GM18502 (cell line): Measurements from ENCODE around the gene CPLANE2.
"Not testable (repeated sequence)": the region's sequence is repeated elsewhere in the genome, so short reads cannot be mapped to it uniquely, and the experiment has no call there.

Experiments used
- ATAC-seq: cut with Tn5 transposase; IDR thresholded peaks from one replicate; pipeline ENCODE4 v1.9.1; 2021; ENCODE audit warnings: mild to moderate bottlenecking; ENCODE audit not compliant: unreplicated experiment, poor library complexity

CPLANE2 gene

DNA sequence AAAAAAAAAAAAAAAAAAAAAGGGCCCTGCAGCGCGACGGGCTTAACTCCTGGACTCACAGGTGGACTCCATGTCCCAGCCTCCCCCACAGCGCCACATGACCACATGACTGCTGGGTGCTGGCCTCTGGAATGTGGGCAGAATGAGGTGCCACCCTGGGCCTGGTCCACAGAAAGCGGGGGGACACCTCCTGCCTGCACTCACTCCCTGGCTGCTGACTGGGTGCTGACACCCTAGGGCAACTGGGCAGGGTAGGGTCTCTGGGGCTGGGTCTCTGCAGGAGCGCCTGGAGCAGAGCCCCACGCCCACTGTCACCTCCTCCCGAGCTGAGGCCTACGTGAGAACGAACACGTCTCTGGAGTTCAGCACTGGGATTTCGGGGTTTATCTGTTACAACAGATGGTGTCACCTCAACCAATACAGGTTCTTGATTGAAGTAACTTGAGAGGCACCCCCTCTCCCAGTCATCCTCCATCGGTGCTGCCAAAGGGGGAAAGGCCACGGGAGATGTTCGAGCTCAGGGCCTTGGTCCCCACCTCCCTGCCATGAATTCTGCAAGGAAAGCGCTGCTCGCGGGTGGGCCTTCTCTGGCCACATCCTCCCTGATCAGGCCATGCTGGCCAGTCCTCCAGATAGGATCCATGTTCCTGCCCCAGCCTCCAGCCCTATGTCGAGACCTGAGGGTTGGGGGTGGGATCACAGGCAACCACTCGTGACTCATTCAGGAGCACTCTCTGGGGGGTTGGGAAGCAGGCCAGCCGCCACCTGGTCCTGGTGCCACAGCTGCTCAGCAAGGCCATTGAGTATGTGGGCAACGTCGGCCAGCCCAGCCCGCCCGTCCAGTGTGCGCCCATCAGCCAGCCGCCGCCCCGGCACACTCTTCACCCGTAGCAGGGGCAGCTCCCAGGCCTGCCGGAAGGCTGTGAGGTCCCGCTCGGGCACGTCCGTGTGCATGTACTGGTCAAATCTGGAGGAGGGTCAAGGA, 5.4 kb downstream of the CPLANE2 start:
- no peak for ATAC-seq

DNA sequence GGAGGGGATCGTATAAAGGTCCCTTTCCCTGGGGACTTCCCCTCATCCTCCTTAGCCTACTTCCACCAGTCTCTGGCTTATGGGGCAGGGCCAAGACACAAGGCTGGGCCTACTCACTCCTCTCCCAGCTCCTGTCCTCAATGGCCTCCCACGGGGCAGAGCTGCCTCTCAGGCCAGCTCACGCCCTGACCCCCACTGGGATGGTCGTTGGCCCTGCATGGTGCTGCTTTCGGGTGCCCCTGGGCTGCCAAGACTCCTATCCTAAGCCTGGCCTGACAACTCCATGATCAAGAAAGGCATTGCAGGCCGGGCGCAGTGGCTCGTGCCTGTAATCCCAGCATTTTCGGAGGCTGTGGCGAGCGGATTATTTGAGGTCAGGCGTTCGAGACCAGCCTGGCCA, 6.2 kb downstream of the CPLANE2 start:
- no peak for ATAC-seq

GRCh38 chr1:16229976-16230740, 6.8 kb downstream of the CPLANE2 start:
- ATAC-seq: no peak

DNA sequence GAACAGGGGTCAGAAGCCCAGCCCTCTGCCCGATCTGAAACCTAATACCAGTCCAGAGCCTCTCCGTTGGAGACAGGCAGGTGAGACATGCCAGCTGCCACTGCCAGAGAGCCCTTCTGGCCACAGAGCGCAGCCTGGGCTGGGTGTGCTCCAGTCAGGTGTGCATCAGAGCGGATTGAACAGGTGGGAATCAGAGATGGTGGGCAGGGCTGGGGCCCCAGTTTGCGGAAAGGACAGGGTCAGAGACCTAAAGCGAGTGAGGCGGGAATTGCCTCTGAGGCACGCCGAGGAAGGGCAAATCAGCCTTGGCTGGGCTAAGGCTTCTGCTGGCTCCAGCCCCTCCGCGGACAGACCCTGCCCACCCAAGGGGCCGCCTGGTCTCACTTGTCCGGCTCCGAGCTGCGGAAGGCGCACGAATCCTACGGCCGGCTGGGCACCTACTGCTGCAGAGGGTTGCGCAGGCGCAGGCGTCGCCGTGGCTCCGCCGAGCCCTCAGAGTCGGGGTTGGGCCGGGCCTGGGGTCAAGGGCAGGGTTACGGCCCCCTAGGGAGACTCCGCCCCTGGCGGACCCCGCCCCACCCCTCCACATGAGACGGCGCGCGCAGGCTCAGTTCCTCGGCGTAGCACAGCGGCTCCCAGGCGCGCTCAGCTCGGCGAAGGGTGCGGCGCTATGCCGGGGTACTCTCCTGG, 10.3 kb downstream of the CPLANE2 start:
- no peak for ATAC-seq

- ATAC-seq: no peak
Measured at GRCh38 chr1:16226129-16226489, 10.9 kb downstream of the CPLANE2 start.

DNA sequence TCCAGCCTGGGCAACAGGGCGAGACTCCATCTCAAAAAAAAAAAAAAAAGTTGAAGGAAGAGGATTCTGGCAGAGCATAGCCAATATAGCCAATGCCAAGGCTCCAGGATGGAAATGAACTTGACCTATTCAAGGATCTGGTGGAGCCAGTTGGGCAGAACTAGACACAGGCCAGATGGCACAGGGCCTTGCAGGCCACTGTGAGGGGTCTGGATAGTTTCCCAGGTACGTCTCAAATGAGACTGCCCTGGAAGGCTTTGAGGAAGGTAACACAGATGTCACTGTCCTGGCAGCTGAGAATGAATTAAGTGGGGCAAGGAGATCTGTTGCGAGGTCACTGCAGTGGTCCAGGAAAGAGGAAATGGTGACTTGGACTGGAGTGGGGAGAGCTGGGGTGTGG, 12.5 kb downstream of the CPLANE2 start:
- ATAC-seq: no peak

- ATAC-seq: not testable (repeated sequence)
Measured at GRCh38 chr1:16222716-16223115, 14.3 kb downstream of the CPLANE2 start.

GRCh38 chr1:16221499-16221898, 15.5 kb downstream of the CPLANE2 start:
- ATAC-seq: no peak

GRCh38 chr1:16219968-16220500, 16.9 kb downstream of the CPLANE2 start:
- ATAC-seq: no peak

GRCh38 chr1:16218674-16219071, 18.3 kb downstream of the CPLANE2 start:
- no peak for ATAC-seq

- ATAC-seq: no peak
Measured at GRCh38 chr1:16218014-16218673, 18.8 kb downstream of the CPLANE2 start.

DNA sequence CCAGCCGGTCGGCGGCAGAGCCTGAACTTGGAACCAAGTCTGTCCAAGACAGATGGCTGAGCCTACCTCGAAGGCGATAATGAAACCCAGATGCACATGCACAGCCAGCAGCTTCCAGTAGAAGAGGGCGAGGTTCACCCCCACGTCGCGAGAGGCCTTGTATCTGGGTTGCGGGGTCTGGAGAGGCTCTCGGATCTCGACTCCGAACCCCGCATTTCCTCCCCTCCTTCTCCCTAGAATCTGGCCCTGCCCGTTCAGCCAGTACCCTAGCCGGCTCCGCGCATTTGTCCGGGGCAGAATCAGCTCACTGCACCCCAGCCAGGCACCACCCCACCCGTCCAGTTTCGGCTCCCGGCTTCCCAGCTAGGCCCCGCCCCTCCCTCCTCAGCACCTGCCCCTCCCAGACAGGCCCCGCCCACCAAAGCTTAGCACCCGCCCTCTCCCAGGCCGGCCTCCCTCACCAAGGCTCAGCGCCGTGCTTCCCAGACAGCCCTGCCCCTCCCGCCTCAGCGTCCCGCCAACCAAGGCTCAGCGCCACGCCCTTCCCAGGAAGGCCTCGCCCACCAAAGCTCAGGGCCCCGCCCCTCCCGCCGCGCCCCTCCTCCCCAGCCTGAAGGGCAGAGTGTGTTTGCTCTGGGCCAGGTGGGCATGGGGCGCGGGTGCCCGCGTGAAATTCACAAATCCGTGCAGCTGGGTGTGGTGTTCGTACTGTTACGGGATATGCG, 19.8 kb downstream of the CPLANE2 start:
- peak; percentile 91 for ATAC-seq

DNA sequence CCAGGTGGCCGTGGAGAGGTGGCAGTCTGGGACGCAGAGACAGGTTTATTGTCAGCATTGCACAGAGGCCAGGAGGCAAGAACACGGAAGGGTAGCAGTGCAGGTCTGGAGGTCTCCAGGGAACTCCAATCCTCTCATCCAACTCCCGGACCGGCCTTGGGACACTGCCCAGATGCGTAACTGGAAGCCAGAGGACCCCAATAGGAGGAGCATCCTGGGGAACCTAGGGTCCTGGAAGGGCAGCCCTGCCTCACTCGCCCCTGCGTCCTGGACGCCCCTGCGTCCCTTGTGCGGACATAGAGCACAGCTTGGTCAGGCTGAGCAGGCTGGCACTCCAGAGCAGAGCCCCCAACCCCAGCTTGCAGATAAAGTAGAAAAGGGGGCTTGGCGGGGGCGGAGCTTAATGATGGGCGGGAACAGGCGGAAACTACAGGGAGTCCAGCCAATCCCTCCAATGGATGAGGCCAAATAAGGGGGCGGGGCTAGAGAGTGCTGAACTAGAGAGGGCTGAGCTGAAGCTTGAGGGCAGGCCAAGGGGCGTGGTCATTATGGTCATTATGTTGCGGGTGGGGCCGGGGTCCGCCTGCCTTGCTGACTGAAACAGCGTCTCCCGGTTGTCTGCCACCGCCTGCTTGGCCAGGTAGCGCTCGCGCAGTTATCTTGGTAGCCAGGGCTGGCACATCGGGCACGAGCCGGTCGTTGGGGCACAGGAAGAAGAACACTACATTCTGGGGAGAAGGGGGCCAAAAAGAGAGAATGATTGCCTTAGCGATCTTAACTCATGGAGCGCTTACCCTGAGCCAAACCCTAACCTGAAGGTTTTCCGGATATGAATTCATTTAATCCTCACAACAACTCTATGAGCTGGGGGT, 20.9 kb downstream of the CPLANE2 start:
- no peak for ATAC-seq

- ATAC-seq: not testable (repeated sequence)
Measured at GRCh38 chr1:16215240-16215639, 21.7 kb downstream of the CPLANE2 start.

DNA sequence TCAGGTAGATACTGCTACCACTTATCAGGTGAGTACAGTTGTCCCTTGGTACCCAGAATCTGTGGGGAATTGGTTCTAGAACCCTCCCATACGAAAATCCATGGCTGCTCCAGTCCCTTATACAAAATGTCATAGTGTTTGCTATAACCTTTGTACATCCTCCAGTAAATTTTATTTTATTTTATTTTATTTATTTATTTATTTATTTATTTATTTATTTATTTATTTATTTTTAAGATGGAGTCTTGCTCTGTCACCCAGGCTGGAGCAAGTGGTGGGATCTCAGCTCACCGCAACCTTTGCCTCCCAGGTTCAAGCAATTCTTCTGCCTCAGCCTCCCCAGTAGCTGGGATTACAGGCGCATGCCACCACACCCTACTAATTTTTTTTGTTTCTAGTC, 23.4 kb downstream of the CPLANE2 start:
- ATAC-seq: not testable (repeated sequence)

- no peak for ATAC-seq
Measured at GRCh38 chr1:16213013-16213412, 24.0 kb downstream of the CPLANE2 start.

DNA sequence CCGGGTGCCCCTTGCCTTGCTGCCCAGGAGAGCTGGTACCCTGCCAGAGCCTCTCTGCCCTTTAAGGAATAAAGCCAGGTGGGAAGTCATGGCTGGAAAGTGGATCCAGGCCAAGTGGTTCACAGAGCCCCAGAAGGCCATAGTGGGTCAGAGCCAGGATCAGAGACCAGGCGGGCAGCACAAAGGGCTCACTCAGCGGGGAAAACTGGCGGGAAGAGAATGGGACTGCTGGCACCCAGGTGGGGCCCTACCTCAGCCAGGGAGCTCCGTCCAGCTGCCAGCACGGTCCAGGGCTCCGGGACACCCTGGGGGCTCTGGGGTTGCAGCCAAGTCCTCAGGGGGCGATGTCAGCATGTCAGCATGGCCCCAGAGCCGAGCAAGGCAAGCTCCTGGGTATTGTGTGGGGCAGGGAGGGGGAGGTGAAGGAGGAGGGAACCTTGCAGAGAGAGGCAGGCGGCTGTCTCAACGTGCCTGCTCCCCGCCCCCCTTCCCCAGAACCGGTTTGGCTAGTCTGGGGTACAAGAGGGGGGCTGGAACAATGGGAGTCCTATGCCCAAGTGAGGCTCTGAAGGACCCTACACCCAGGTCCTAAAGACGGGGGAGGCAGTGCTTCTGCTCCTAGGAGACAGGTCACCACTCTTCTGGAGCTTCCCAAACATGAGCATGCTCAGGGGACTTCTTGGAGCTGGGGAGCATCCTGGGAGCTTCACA, 24.6 kb downstream of the CPLANE2 start, which contains the start of gene ARHGEF19:
Gene ARHGEF19 (minus strand): TSS at position 402 of the 711 bp plus-strand sequence. CDS start 3,598 bp downstream, outside the sequence.
- no peak for ATAC-seq

DNA sequence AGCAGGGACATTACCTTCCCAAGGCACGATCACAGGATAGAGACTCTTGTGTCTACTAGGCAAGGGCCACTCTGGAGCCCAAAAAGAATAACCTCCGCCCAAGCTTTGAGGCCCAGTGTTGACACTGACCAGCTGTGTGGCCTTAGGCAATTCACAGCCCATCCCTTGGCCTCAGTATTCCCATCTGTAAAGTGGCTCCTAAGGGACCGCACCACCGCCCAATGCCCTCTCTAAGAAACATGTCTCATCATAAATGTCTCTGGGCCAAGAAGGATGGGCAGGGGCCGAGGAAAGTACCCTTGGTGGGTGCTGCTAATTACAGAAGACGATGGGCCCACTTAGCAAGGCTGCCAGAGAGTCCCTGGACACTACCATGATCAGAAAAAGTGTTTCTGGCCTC, 25.2 kb downstream of the CPLANE2 start:
- ATAC-seq: no peak
